HTERT RPE-1 (cell line): ENCODE measurements around the gene MPIG6B.

Experiments
- in situ Hi-C: fragments of 300-500 bp; cut with MboI; formaldehyde crosslinking; loops from 4 replicates; pipeline ENCODE4 v1.14.3; 2020; ENCODE audit warnings: low sequenced_read_pairs

MPIG6B gene

GRCh38 chr6:31765559-31765909, 42.4 kb downstream of the MPIG6B start:
- in situ Hi-C loops = no loop called here

DNA sequence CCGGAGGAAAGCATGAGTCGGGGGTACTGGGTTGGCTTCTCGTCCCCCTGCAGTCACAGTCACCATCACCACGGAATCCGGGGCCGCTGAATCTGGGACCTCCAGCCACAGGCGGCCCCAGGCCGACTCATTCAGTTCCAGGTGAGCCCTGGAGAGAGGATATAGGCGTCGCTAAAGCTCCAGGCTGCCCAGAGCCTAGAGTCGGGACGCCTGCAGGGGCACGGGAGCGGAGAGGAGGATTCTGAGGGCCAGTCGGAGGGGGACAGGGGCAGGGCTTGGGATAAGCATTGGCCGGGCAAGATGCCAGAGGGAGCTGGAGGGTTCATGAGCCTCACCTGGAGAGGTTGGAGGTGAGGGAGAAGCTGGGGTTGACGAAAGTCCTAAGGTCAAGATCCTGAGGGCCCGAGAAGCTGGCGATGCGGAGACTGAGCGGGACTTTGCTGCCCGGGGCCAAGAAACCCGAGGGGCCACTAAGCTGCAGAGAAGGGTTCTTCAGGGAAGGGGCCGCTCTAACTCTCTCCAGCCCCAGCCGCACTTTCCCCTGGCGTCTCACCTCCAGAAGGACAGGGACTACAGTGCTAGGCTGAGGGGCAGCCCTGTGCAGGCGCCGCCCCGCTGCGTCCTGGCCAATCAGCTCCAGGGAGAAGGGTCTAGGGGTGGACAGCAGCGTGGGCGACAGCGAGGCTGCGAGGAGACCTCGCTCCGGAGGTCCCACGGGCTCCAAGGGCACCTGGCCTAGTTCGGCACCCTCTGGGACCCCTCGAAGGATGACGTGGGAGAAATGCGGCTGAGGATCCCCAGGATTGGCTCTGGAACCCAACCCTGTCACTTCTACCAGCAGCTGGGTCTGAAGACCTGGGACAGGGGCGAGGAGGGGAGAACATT, 43.0 kb downstream of the MPIG6B start:
- in situ Hi-C loops = no loop called here

GRCh38 chr6:31767096-31767645, 44.0 kb downstream of the MPIG6B start:
- in situ Hi-C loops = no loop called here

DNA sequence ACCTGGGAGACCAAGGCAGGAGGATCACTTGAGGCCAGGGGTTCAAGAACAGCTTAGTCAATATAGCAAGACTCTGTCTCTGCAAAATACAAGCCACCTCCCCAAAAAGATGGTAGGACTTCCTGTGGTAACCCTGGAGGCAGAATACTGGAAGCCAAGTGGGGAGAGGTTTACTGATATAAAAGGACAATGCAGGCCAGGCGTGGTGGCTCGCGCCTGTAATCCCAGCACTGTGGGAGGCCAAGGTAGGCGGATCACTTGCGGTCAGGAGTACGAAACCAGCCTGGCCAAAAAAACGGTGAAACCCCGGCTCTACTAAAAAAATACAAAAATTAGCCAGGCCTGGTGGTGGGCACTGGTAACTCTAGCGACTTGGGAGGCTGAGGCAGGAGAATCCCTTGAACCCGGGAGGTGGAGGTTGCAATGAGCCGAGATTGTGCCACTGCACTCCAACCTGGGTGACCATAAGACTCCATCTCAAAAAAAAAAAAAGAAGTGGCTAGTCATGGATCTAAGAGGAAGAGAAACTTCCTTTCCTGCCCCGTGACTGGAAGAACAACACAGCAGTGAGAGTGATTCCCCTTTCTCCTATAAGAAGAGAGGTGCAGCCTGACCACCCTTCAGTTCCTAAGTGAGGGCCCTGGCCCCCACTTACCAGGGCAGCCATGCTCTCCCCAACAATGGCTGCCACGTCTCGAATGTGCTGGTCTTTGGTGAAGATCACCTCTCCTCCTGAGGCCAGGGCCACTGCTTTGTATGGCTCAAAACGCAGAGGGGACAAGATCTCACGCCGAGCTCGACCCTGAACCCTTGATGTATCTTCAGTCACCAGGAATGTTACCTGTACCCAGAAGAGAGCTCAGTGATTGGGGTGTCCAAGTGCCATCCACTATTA, 45.4 kb downstream of the MPIG6B start:
- in situ Hi-C loops = no loop called here

GRCh38 chr6:31769684-31770371, 46.7 kb downstream of the MPIG6B start:
- in situ Hi-C loops = no loop called here

- in situ Hi-C loops = no loop called here
Observed at GRCh38 chr6:31770860-31771259, 47.7 kb downstream of the MPIG6B start.

GRCh38 chr6:31771992-31772358, 48.8 kb downstream of the MPIG6B start:
- in situ Hi-C loops = no loop called here

DNA sequence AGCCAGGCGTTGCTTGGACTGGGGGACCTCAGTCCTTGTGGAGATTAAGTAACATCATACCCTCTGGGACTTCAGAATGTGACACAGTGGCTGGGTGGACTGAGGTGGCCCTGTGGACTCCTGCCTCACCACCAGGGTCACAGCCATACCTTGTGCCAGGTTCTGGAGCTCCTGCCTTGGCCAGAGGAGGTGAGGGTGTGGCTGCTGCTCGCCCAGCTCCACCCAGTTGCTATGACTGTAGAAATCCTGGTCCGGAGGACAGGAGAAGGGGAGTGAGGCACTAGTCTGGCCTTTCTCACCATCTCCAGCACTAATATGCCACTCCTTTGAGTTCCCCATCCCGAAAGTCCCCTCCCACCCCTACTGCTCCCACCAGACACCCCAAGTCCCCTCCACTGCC, 52.0 kb downstream of the MPIG6B start:
- in situ Hi-C loops = no loop called here

DNA sequence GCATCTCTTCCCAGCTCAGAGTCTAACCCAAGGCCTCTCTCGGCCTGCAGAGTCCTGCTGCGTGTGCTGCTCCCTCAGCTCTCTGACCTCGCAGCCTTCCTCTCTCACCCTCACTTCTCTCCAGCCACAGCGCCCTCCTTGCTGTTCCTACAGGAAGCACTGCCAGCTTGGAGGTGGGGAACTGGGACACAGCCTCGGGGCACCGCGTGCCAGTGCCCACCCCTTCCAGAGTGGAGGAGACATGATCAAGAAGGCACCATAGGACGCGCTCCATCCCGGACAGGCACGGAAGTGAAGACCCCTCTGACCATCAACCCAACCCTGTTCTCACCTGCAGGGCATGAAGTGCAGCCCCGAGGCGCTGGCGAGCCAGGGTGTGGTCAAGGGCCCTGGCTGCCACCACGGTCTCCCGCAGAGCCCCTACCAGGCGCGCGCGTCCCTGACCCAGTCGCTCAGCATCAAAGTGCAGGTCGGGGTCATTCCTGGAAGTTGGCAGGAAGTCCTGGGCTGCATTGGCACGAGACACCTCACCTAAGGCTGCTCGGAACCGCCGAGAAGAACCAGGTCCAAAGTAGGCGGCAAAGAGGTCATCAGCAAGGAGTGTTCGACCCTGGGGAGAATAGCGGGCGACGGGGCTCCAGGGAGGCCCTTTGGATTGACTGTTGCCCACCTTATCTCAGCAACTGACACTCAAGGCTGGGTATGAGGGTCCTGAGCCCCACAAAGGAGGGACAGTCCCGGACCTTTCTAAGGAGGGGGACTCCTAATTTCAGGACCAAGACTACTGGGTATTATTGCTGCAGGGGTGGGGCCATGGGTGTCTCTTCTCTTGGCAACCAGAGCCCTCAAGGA, 52.7 kb downstream of the MPIG6B start:
- in situ Hi-C loops = no loop called here
